GM12878 (cell line): ENCODE measurements around the gene LRRC8D. TPM values are rescaled to one million over a fixed set of nuclear protein-coding genes. Genes with fewer than 3 reads are reported as not detected.

Source experiments
- ATAC-seq: fragments of 200-7000 bp; cut with Tn5 transposase; 3 replicates; pipeline ENCODE4 v1.9.1; 2020; ENCODE audit warnings: mild to moderate bottlenecking, moderate library complexity
- BruUV-seq: library from RNA; stranded (reverse); fragments of 400-500 nt; replicated peaks from 2 replicates; lab custom pipeline; 2021; lab: Mats Ljungman, UMichigan
- CTCF ChIA-PET: fragments of 300-600 bp; sonication (Branson Sonifier 250); formaldehyde crosslinking; extraction: SDS; loops from one replicate; lab custom pipeline; 2021; ENCODE audit warnings: inconsistent platforms; lab: Yijun Ruan, JAX
- POLR2A ChIA-PET: fragments of 350-600 bp; formaldehyde crosslinking; extraction: SDS; loops from one replicate; lab custom pipeline; 2021; ENCODE audit warnings: inconsistent platforms; lab: Charles Lee
- RAD21 ChIA-PET: fragments of 300-600 bp; sonication (Branson Sonifier 250); formaldehyde crosslinking; loops from one replicate; lab custom pipeline; 2023; ENCODE audit warnings: antibody characterized with exemption; ENCODE audit not compliant: unreplicated experiment; lab: Charles Lee
- SMC1A ChIA-PET: fragments of 300-600 bp; sonication (Branson Sonifier 250); formaldehyde crosslinking; loops from one replicate; lab custom pipeline; 2023; ENCODE audit not compliant: unreplicated experiment, uncharacterized antibody; lab: Charles Lee
- DNase-seq: peaks from one replicate; pipeline ENCODE4 v3.0.0-alpha.2; 2011; ENCODE audit warnings: low read depth, low spot score
- FAIRE-seq: peaks from 3 replicates; lab custom pipeline; 2011; peaks lifted over from hg19 to GRCh38; lab: Jason Lieb, UNC
- H2AFZ ChIP-seq: 2 replicates; pipeline ENCODE4 v1.6.0; 2011; ENCODE audit warnings: low read depth, low read length, control low read depth; ENCODE audit not compliant: control insufficient read depth
- H3K27ac ChIP-seq: 2 replicates; pipeline ENCODE4 v1.5.1; 2011; ENCODE audit warnings: control low read depth; ENCODE audit not compliant: control insufficient read depth, insufficient read depth
- H3K27me3 ChIP-seq, 2 experiments: replicated peaks in 1 of 2; 2 replicates each; pipeline versions ENCODE4 v1.6.0 to v1.6.1; 2011; ENCODE audit warnings: low read length in 1 of 2; ENCODE audit not compliant: control insufficient read depth in 2 of 2, insufficient read depth in 2 of 2
- H3K36me3 ChIP-seq, 2 experiments: 2 replicates each; pipeline ENCODE4 v1.5.1; 2011; ENCODE audit warnings: low read length in 1 of 2; ENCODE audit not compliant: control insufficient read depth in 2 of 2, insufficient read depth in 2 of 2
- H3K4me1 ChIP-seq: 2 replicates; pipeline ENCODE4 v1.6.1; 2011; ENCODE audit warnings: mild to moderate bottlenecking, low read length, moderate library complexity, mixed read lengths; ENCODE audit not compliant: control insufficient read depth, insufficient read depth
- H3K4me2 ChIP-seq: 2 replicates; pipeline ENCODE4 v1.6.0; 2011; ENCODE audit warnings: control low read depth; ENCODE audit not compliant: control insufficient read depth, insufficient read depth
- H3K4me3 ChIP-seq: fragments of 200-600 bp; sonication (generic); 2 replicates; pipeline ENCODE4 v1.5.1; 2016
- H3K79me2 ChIP-seq: 2 replicates; pipeline ENCODE4 v1.6.0; 2011; ENCODE audit warnings: low read length; ENCODE audit not compliant: control insufficient read depth, insufficient read depth
- H3K9ac ChIP-seq: 2 replicates; pipeline ENCODE4 v1.8.0; 2011; ENCODE audit warnings: low read length, control low read depth, mixed read lengths; ENCODE audit not compliant: control insufficient read depth, insufficient read depth
- H3K9me3 ChIP-seq: replicated peaks from 3 replicates; pipeline ENCODE4 v1.5.1; 2011; ENCODE audit warnings: mild to moderate bottlenecking, low read length; ENCODE audit not compliant: control insufficient read depth, insufficient read depth
- H4K20me1 ChIP-seq: 2 replicates; pipeline ENCODE4 v1.6.0; 2011; ENCODE audit not compliant: control insufficient read depth, insufficient read depth
- ASH2L ChIP-seq: fragments of 300-600, 200-600 bp; sonication (generic); IDR thresholded peaks from 2 replicates; pipeline ENCODE4 v1.6.1; 2017; ENCODE audit warnings: low read depth, mild to moderate bottlenecking, borderline replicate concordance
- CTCF ChIP-seq, 3 experiments: IDR thresholded peaks in 2 of 3; conservative IDR thresholded peaks in 1 of 3; 2 replicates each; pipeline ENCODE4 v1.5.1; 2011; ENCODE audit warnings: low read depth in 3 of 3, low read length in 3 of 3, mild to moderate bottlenecking in 3 of 3, control low read depth in 2 of 3, moderate library complexity in 2 of 3, inconsistent platforms in 1 of 3, mixed read lengths in 1 of 3; ENCODE audit not compliant: control insufficient read depth in 2 of 3, insufficient read depth in 1 of 3; ENCODE audit errors: extremely low read depth in 1 of 3
- NR2F1 ChIP-seq: fragments of 450-650 bp; conservative IDR thresholded peaks from 2 replicates; pipeline ENCODE4 v1.6.1; 2017; ENCODE audit warnings: mild to moderate bottlenecking
- SPI1 ChIP-seq: IDR thresholded peaks from 2 replicates; pipeline ENCODE4 v1.6.1; 2011; ENCODE audit warnings: low read depth, mild to moderate bottlenecking, low read length, moderate library complexity, borderline replicate concordance; ENCODE audit not compliant: insufficient read depth
- TCF3 ChIP-seq: IDR thresholded peaks from 2 replicates; pipeline ENCODE4 v1.6.1; 2012; ENCODE audit warnings: low read depth, mild to moderate bottlenecking, low read length, borderline replicate concordance; ENCODE audit not compliant: insufficient read depth
- WGBS: methylation state at CpG from one replicate; pipeline ENCODE4 v1.1.6; 2016; ENCODE audit warnings: low lambda C conversion rate; ENCODE audit not compliant: insufficient replicate concordance, insufficient coverage; ENCODE audit errors: missing lambda C conversion rate; 5-methylcytosine and 5-hydroxymethylcytosine counted together
- in situ Hi-C: fragments of 300-500 bp; cut with MboI; formaldehyde crosslinking; loops from 9 replicates; pipeline ENCODE4 v1.14.3; 2018; ENCODE audit warnings: mixed read lengths
- intact Hi-C: fragments of 100-400 bp; cut with micrococcal nuclease; formaldehyde crosslinking; loops from one replicate; pipeline ENCODE4 v1.14.2; 2022; ENCODE audit not compliant: unreplicated experiment
- polyA plus RNA-seq, 11 experiments: library from polyadenylated mRNA; depleted of rRNA in 4 of 11; unstranded in 6 of 11; stranded (reverse) in 5 of 11; fragments of >200 nt; fragmentation: Nextera tagmentation in 4 of 11; fragmentation: Illumina TruSeq in 1 of 11; extraction: Ambion mirVana in 4 of 11; extraction: Trizol in 1 of 11; gene quantifications; 1 replicate in 1 of 11; 2 replicates in 10 of 11; pipeline versions ENCODE4 v1.2.1 to v1.2.3, GENCODE V29; 2011 to 2016; ENCODE audit warnings: inconsistent platforms in 2 of 11, missing spikeins in 2 of 11, low read depth in 1 of 11
- total RNA-seq, 4 experiments: library from RNA; depleted of rRNA in 3 of 4; stranded (reverse); fragments of >200 nt in 3 of 4; fragmentation: Illumina TruSeq in 1 of 4; extraction: Trizol in 1 of 4; gene quantifications; 2 replicates each; pipeline versions ENCODE4 v1.2.1 to v1.2.3, GENCODE V29; 2013 to 2021

Gene LRRC8D
- total and polyA plus RNA-seq, 10 of the 15 experiments (the other 5 are each of a cell fraction or from before 2014, with no cell fraction given) = 5.6 to 44.1 (median 26.8) TPM

DNA sequence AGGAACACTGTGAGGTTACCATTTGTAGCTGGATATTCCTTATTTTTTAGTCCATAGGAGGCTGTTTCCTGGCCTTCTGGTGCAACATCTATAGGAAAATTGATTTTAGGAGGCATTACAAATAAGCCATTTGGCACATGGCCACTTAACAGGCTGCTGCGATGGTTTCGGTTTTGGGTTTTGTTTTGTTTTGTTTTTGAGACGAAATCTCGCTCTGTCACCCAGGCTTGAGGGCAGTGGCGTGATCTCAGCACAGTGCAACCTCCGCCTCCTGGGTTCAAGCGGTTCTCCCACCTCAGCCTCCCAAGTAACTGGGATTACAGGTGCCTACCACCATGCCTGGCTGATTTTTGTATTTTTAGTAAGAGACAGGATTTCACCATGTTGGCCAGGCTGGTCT lies 20.1 kb upstream of the LRRC8D start:
- H3K4me3 ChIP-seq = no peak overlapping the region
- no peak for TF ChIP-seq TCF3
- TF ChIP-seq CTCF (IDR thresholded peaks at IDR 0.05 in 2 of 3, conservative IDR thresholded peaks at IDR 0.05 in 1 of 3; ENCODE audit: control insufficient read depth in 2 of 3, extremely low read depth in 1 of 3, insufficient read depth in 1 of 3, low read depth in 3 of 3, low read length in 3 of 3) = no peak
- no peak for TF ChIP-seq SPI1
- TF ChIP-seq NR2F1 = no peak
- TF ChIP-seq ASH2L = no peak
- TF ChIP-seq, all 136 proteins: peak for 0
- ATAC-seq = no peak
- ChIA-PET RAD21 (interaction anchor here (1.0 to 1.4 kb wide), 3 partner anchors 19 to 192 kb away, joined by 3 read pairs; no protein-coding TSS in a partner anchor), CTCF (interaction anchor here (1.7 to 2.5 kb wide), 3 partner anchors 38 to 188 kb away, joined by 4 to 11 read pairs (median 6); no protein-coding TSS in a partner anchor), POLR2A (interaction anchor here (0.8 to 1.7 kb wide), 2 partner anchors 11 to 98 kb away, joined by 3 read pairs; no protein-coding TSS in a partner anchor), SMC1A (interaction anchor here (1.6 to 5.2 kb wide), 6 partner anchors 12 to 189 kb away, joined by 4 to 52 read pairs (median 8); no protein-coding TSS in a partner anchor)
- DNase-seq = no peak
- no peak overlapping the region for H3K4me2 ChIP-seq
- H3K27me3 ChIP-seq = no peaks in the 10 kb centered on the region
- 60% methylated on average over 7 of the region's 7 CpGs for WGBS
- H3K9me3 ChIP-seq = no peaks in the 10 kb centered on the region
- H3K4me1 ChIP-seq = peaks cover 13% of the 10 kb centered on the region
- H2AFZ ChIP-seq = no peak overlapping the region
- H4K20me1 ChIP-seq = no peaks in the 10 kb centered on the region
- H3K79me2 ChIP-seq = no peaks in the 10 kb centered on the region
- H3K9ac ChIP-seq = no peak overlapping the region
- no peaks in the 10 kb centered on the region for H3K36me3 ChIP-seq
- no peak for FAIRE-seq
- H3K27ac ChIP-seq = no peak overlapping the region
- in situ Hi-C loops = loop anchor here (5.0 kb wide), 1 partner anchor 187 kb away; no protein-coding TSS in a partner anchor
- no TSS peak for BruUV-seq
- intact Hi-C loops = no loop called here
